GM12801 (cell line): ENCODE data around the gene NRXN2.

Experiments used
- CTCF ChIP-seq: IDR thresholded peaks from one replicate; pipeline ENCODE4 v1.5.1; 2011; ENCODE audit warnings: control low read depth; ENCODE audit not compliant: insufficient read length; ENCODE audit errors: extremely low read depth

The NRXN2 gene

GRCh38 chr11:64605244-64605560 is 117.8 kb downstream of the NRXN2 start:
- TF ChIP-seq CTCF: no peak

- no peak for TF ChIP-seq CTCF
These were observed 118.3 kb downstream of the NRXN2 start for GRCh38 chr11:64604458-64605243.

- TF ChIP-seq CTCF: no peak
These were observed 119.4 kb downstream of the NRXN2 start for GRCh38 chr11:64603411-64604110.

GRCh38 chr11:64602466-64603070 is 120.4 kb downstream of the NRXN2 start:
- TF ChIP-seq CTCF: no peak

GRCh38 chr11:64601605-64602465 is 121.2 kb downstream of the NRXN2 start:
- no peak for TF ChIP-seq CTCF

GRCh38 chr11:64600281-64600992 is 122.6 kb downstream of the NRXN2 start:
- no peak for TF ChIP-seq CTCF
